Ishikawa (cell line): ENCODE data around the gene RNF152.

ENCODE experiments used
- CEBPB ChIP-seq: IDR thresholded peaks from 2 replicates; pipeline ENCODE4 v1.6.1; 2012
- CREB1 ChIP-seq: IDR thresholded peaks from 2 replicates; pipeline ENCODE4 v1.6.1; 2012; ENCODE audit warnings: low read depth
- EGR1 ChIP-seq: IDR thresholded peaks from 2 replicates; pipeline ENCODE4 v1.6.1; 2012
- EP300 ChIP-seq: IDR thresholded peaks from 2 replicates; pipeline ENCODE4 v1.6.1; 2012; ENCODE audit warnings: borderline replicate concordance
- FOXM1 ChIP-seq: IDR thresholded peaks from 2 replicates; pipeline ENCODE4 v1.6.1; 2012; ENCODE audit warnings: low read depth, borderline replicate concordance
- MAX ChIP-seq: IDR thresholded peaks from 2 replicates; pipeline ENCODE4 v1.6.1; 2012
- NFIC ChIP-seq: IDR thresholded peaks from 2 replicates; pipeline ENCODE4 v1.6.1; 2012
- RAD21 ChIP-seq: IDR thresholded peaks from 2 replicates; pipeline ENCODE4 v1.6.1; 2012; ENCODE audit warnings: low read depth
- REST ChIP-seq: IDR thresholded peaks from 2 replicates; pipeline ENCODE4 v1.6.1; 2012; ENCODE audit warnings: low read depth, mild to moderate bottlenecking
- TAF1 ChIP-seq: IDR thresholded peaks from 2 replicates; pipeline ENCODE4 v1.6.1; 2012; ENCODE audit warnings: low read depth, mild to moderate bottlenecking
- TCF12 ChIP-seq: IDR thresholded peaks from 2 replicates; pipeline ENCODE4 v1.6.1; 2012; ENCODE audit warnings: low read depth
- TEAD4 ChIP-seq: IDR thresholded peaks from 2 replicates; pipeline ENCODE4 v1.6.1; 2012
- USF1 ChIP-seq: IDR thresholded peaks from 2 replicates; pipeline ENCODE4 v1.6.1; 2012
- YY1 ChIP-seq: IDR thresholded peaks from 2 replicates; pipeline ENCODE4 v1.6.1; 2012; ENCODE audit warnings: low read depth
- ZBTB7A ChIP-seq: IDR thresholded peaks from 2 replicates; pipeline ENCODE4 v1.6.1; 2012; ENCODE audit warnings: low read depth

The RNF152 gene

GRCh38 chr18:61917818-61918217, 25.0 kb upstream of the RNF152 start:
- TF ChIP-seq FOXM1 = no peak
- no peak for TF ChIP-seq CREB1
- TF ChIP-seq USF1 = no peak
- TF ChIP-seq REST = no peak
- no peak for TF ChIP-seq TEAD4
- no peak for TF ChIP-seq YY1
- TF ChIP-seq TCF12 = no peak
- TF ChIP-seq MAX = no peak
- no peak for TF ChIP-seq RAD21
- TF ChIP-seq EP300 = no peak
- no peak for TF ChIP-seq EGR1
- TF ChIP-seq CEBPB = no peak
- no peak for TF ChIP-seq TAF1
- TF ChIP-seq NFIC = no peak
- TF ChIP-seq ZBTB7A = no peak

- TF ChIP-seq TCF12 (no peak), YY1 (no peak), MAX (no peak), NFIC (no peak), CREB1 (no peak)
Measured at GRCh38 chr18:61912476-61912875, 19.7 kb upstream of the RNF152 start.

- TF ChIP-seq YY1 (no peak), TCF12 (no peak), NFIC (no peak), REST (no peak), TAF1 (no peak), RAD21 (no peak), MAX (no peak), USF1 (no peak), EGR1 (no peak), CEBPB (no peak), EP300 (no peak), FOXM1 (no peak), ZBTB7A (no peak), TEAD4 (no peak), CREB1 (no peak)
Measured at GRCh38 chr18:61910101-61910500, 17.3 kb upstream of the RNF152 start.

GRCh38 chr18:61908661-61909060, 15.9 kb upstream of the RNF152 start:
- no peak for TF ChIP-seq FOXM1
- no peak for TF ChIP-seq RAD21
- no peak for TF ChIP-seq ZBTB7A
- no peak for TF ChIP-seq TEAD4
- no peak for TF ChIP-seq REST
- no peak for TF ChIP-seq EP300
- no peak for TF ChIP-seq YY1
- no peak for TF ChIP-seq CREB1
- TF ChIP-seq NFIC = no peak
- no peak for TF ChIP-seq TCF12
- TF ChIP-seq CEBPB = no peak
- no peak for TF ChIP-seq TAF1
- TF ChIP-seq EGR1 = no peak
- TF ChIP-seq USF1 = no peak
- TF ChIP-seq MAX = no peak
